ENCODE measurements around the gene LRRC3C.

DNA sequence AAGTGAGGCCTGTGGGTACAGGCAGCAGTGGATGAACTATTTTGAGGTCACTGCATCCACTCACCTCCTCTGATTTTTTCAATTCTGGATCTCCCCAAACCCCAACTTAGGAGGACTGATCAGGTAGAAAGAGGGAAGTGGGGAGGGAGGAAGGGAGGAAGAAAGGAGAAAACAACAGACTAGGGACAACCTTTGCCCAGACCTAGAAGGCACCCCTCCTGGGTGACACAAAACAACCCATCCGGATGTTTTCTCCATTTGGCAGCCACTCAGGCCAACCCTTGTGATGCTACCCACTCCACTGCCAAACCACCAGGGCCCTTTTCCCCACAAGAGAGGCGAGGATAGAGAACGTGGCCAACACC, 2.9 kb upstream of the LRRC3C start:
- TF ChIP-seq, protein P1, sequence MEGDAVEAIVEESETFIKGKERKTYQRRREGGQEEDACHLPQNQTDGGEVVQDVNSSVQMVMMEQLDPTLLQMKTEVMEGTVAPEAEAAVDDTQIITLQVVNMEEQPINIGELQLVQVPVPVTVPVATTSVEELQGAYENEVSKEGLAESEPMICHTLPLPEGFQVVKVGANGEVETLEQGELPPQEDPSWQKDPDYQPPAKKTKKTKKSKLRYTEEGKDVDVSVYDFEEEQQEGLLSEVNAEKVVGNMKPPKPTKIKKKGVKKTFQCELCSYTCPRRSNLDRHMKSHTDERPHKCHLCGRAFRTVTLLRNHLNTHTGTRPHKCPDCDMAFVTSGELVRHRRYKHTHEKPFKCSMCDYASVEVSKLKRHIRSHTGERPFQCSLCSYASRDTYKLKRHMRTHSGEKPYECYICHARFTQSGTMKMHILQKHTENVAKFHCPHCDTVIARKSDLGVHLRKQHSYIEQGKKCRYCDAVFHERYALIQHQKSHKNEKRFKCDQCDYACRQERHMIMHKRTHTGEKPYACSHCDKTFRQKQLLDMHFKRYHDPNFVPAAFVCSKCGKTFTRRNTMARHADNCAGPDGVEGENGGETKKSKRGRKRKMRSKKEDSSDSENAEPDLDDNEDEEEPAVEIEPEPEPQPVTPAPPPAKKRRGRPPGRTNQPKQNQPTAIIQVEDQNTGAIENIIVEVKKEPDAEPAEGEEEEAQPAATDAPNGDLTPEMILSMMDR (IDR thresholded peaks at IDR 0.05), result no peak
- TF ChIP-seq POLR2A (IDR thresholded peaks at IDR 0.05), result no peak
